GM12892 (cell line): ENCODE results near the gene SNX30.

Source experiments
- DNase-seq: peaks from one replicate; pipeline ENCODE4 v3.0.0; 2011; ENCODE audit not compliant: insufficient read length
- FAIRE-seq: peaks from 2 replicates; lab custom pipeline; 2011; peaks lifted over from hg19 to GRCh38; lab: Jason Lieb, UNC
- POLR2A ChIP-seq: IDR thresholded peaks from 2 replicates; pipeline ENCODE4 v1.6.1; 2011; ENCODE audit warnings: low read depth, low read length, control low read depth
- POLR2AphosphoS5 ChIP-seq: IDR thresholded peaks from 2 replicates; pipeline ENCODE4 v1.6.1; 2011; ENCODE audit warnings: low read depth, low read length, control low read depth
- TAF1 ChIP-seq: IDR thresholded peaks from 2 replicates; pipeline ENCODE4 v1.6.1; 2011; ENCODE audit warnings: low read depth, mild to moderate bottlenecking, control low read depth, low read length, borderline replicate concordance

The SNX30 gene

DNA sequence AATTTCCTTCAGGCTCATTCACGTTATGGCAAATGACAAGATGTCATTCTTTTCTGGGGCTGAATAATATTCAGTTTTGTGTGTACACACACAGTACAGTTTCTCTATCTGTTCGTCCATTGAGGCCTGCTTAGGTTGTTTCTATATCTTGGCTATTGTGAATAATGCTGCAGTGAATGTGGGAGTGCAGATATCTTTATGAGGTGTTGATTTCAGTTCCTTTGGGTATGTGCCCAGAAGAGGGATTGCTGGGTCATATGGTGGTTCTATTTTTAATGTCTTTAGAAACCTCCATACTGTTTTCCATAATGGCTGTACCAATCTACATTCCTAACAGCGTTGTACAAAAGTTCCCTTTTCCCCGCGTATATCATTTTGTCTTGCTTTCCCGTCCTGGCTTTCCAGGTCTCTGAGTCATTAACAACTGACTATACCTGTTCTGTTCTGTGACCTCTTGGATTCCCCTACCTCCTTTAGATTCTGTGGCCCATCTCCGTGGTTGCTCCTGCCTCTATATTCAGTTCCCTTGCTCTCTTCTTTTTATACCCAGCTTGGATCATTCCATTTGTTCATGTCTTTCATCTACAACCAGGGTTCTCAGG, 6.8 kb downstream of the SNX30 start:
- TF ChIP-seq TAF1 = no peak
- no peak for TF ChIP-seq POLR2A
- FAIRE-seq (peak; percentile 5), DNase-seq (no peak)

DNA sequence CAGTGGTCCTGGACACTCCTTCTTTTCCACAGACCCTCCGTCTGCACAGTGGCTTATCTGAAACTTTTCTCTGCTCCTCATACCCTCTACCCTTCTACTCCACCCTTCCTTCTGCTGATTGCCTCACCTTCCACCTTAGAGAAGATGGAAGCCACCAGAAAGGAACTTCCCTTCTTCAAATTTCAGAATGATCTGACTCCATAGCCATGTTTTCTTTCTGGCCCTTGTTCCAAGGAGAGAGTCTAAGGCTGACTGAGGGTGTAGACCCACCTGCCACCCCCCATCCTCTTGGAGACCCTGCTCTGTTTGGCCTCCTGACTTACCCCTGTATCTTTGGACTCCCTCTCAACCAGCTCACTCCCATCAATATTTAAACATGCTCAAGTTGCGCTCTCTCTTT, 7.4 kb downstream of the SNX30 start:
- no peak for FAIRE-seq
- TF ChIP-seq POLR2A (no peak), POLR2AphosphoS5 (no peak), TAF1 (no peak)
- no peak for DNase-seq

- DNase-seq = no peak
- no peak for FAIRE-seq
- no peak for TF ChIP-seq POLR2AphosphoS5
- TF ChIP-seq POLR2A = no peak
- no peak for TF ChIP-seq TAF1
These were observed 10.3 kb downstream of the SNX30 start for GRCh38 chr9:112760821-112761220.

- DNase-seq = no peak
These were observed 11.5 kb downstream of the SNX30 start for GRCh38 chr9:112761912-112762655.

DNA sequence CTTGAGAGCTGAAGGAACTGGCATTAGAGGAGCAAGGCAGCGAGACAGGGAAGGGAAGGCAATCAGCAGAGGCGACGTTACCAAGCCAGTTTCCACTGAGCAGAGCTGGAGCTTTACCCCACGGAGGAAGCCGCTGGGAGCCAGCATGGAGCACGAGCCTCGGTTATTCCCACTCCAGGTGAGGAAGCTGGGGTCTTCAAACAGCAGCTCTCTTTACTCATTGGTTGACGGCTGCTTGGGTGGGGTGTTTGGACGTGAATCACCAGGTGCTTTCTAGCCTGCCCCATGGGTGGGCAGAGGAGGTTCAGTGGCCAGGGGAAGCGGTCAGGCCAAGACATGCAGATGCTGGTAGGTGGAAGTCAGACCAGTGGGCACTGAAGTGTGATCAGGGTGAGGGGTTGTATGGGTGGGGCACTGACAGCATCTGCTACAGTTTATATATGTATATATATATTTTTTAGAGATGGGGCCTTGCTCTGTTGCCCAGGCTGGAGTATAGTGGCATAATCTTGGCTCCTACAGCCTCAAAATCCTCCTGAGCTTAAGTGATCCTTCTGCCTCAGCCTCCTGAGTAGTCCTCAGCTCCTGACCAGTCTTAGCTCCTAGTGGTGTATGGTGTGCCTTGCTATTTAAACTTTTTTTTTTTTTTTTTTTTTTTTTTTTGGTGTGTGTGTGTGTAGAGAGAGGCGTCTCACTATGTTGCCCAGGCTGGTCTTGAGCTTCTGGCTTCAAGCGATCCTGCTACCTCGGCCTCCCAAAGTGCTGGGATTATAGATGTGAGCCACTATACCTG, 12.4 kb downstream of the SNX30 start:
- no peak for TF ChIP-seq TAF1
- no peak for TF ChIP-seq POLR2AphosphoS5
- no peak for TF ChIP-seq POLR2A
- FAIRE-seq = no peak
- DNase-seq = no peak

More at GRCh38 chr9:112761912-112762655, 11.5 kb downstream of the SNX30 start:
- FAIRE-seq = no peak
- TF ChIP-seq POLR2A (no peak), TAF1 (no peak), POLR2AphosphoS5 (no peak)

GRCh38 chr9:112764344-112764743, 13.8 kb downstream of the SNX30 start:
- FAIRE-seq = no peak
- TF ChIP-seq POLR2A = no peak
- TF ChIP-seq TAF1 = no peak
- TF ChIP-seq POLR2AphosphoS5 = no peak
- DNase-seq = no peak

GRCh38 chr9:112764837-112765236, 14.3 kb downstream of the SNX30 start:
- TF ChIP-seq POLR2AphosphoS5 (no peak), POLR2A (no peak), TAF1 (no peak)
- FAIRE-seq (no peak), DNase-seq (no peak)

GRCh38 chr9:112765281-112765680, 14.7 kb downstream of the SNX30 start:
- no peak for TF ChIP-seq POLR2AphosphoS5
- TF ChIP-seq POLR2A = no peak
- TF ChIP-seq TAF1 = no peak
- FAIRE-seq = no peak
- DNase-seq = no peak

DNA sequence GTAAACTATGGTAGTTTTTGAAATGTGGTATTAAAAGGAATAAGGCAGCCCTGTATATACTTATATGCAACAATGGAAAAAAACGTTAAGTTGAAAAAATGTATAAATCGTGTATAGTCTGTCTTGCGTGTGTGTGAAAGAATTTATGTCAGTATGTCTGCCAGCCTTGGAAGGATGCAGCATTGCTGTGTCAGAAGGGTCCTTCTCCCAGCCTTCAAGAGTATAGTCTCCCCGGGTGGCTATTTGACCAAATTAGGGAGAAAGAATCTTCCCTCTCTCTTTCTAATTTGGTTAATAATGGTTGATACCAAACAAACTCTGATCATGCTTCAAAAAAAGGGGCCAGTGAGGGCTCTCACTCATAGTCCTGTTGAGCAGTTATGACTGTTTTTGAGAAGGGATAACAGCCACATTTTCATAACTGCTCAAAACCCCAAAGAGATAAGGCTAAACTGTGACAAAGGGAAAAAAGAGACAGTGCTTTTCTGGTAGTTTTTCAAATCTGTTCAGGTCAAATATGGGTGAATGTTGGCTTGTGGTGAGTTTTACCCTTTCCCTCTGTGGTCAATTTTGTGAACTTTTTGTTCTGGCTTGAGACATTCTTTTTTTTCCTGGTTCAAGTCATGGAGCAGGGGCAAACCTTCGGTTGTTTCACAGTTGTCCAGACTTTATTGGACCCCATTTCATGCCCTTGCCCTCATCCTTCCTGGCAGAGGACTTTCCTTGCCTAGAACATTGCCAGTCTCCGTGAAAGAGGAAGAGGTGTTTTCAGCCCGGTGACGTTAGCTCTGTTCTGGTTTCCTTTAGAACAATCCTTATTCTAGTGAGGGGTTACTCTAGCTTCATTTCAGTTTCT, 21.0 kb downstream of the SNX30 start:
- DNase-seq (no peak), FAIRE-seq (peak; percentile 89)
- TF ChIP-seq POLR2AphosphoS5 = no peak
- TF ChIP-seq TAF1 = no peak
- no peak for TF ChIP-seq POLR2A

DNA sequence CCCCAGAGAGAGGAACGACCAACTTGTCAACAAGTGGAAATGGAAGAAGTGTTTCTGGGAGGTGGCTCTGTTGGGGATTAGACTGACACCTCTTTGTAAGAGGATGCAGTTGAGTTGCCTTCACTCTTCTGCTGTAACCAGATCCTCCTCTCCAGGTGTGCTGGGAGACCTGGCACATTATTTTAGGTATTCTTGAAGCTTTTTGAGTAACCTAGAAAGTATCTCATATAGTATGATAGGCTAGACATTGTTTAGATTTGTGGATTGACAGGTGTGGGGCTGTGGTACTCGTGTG, 21.6 kb downstream of the SNX30 start:
- no peak for FAIRE-seq
- TF ChIP-seq POLR2AphosphoS5 = no peak
- TF ChIP-seq TAF1 = no peak
- no peak for TF ChIP-seq POLR2A

GRCh38 chr9:112772551-112772950, 22.0 kb downstream of the SNX30 start:
- DNase-seq (no peak), FAIRE-seq (peak; percentile 24)
- TF ChIP-seq POLR2A (no peak), TAF1 (no peak), POLR2AphosphoS5 (no peak)

More for the DNA sequence above, 21.6 kb downstream of the SNX30 start:
- no peak for DNase-seq
